Measurements from ENCODE around the gene AAGAB.

- TF ChIP-seq, protein P1, sequence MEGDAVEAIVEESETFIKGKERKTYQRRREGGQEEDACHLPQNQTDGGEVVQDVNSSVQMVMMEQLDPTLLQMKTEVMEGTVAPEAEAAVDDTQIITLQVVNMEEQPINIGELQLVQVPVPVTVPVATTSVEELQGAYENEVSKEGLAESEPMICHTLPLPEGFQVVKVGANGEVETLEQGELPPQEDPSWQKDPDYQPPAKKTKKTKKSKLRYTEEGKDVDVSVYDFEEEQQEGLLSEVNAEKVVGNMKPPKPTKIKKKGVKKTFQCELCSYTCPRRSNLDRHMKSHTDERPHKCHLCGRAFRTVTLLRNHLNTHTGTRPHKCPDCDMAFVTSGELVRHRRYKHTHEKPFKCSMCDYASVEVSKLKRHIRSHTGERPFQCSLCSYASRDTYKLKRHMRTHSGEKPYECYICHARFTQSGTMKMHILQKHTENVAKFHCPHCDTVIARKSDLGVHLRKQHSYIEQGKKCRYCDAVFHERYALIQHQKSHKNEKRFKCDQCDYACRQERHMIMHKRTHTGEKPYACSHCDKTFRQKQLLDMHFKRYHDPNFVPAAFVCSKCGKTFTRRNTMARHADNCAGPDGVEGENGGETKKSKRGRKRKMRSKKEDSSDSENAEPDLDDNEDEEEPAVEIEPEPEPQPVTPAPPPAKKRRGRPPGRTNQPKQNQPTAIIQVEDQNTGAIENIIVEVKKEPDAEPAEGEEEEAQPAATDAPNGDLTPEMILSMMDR (conservative IDR thresholded peaks at IDR 0.05), result no peak
- TF ChIP-seq ZFX (IDR thresholded peaks at IDR 0.05), result no peak
Measured at GRCh38 chr15:67170143-67170925, 84.1 kb downstream of the AAGAB start.

Data from C4-2B (cell line).